Effector CD8-positive, alpha-beta T cell (primary cell): ENCODE data around the gene SNX25.

ENCODE experiments used
- DNase-seq: peaks from one replicate; lab custom pipeline; 2025; lab: John Stamatoyannopoulos, UW

SNX25 gene

GRCh38 chr4:185379326-185380295 is 170.2 kb downstream of the SNX25 start:
- DNase-seq: no peak

GRCh38 chr4:185380320-185380719 is 170.9 kb downstream of the SNX25 start:
- DNase-seq: no peak

- no peak for DNase-seq
These were observed 172.1 kb downstream of the SNX25 start for GRCh38 chr4:185381288-185382196.

- no peak for DNase-seq
These were observed 173.4 kb downstream of the SNX25 start for GRCh38 chr4:185382754-185383153.

- DNase-seq: no peak
These were observed 174.1 kb downstream of the SNX25 start for GRCh38 chr4:185383451-185383850.

GRCh38 chr4:185384061-185384460 is 174.7 kb downstream of the SNX25 start:
- no peak for DNase-seq

- no peak for DNase-seq
These were observed 175.5 kb downstream of the SNX25 start for GRCh38 chr4:185384930-185385331.

- DNase-seq: no peak
These were observed 178.6 kb downstream of the SNX25 start for GRCh38 chr4:185387957-185388356.

- no peak for DNase-seq
These were observed 181.5 kb downstream of the SNX25 start for GRCh38 chr4:185390941-185391340.

- no peak for DNase-seq
These were observed 182.8 kb downstream of the SNX25 start for GRCh38 chr4:185392156-185392555.

GRCh38 chr4:185394568-185395237 is 185.3 kb downstream of the SNX25 start:
- DNase-seq: no peak

GRCh38 chr4:185395238-185395955 is 186.0 kb downstream of the SNX25 start, which contains the start of gene LRP2BP:
LRP2BP (minus strand) TSS chr4:185395924; CDS start chr4:185378186, 17,738 bp downstream.
- DNase-seq: no peak

- peak; percentile 93 for DNase-seq
These were observed 186.7 kb downstream of the SNX25 start for GRCh38 chr4:185395956-185396723.

- DNase-seq: no peak
These were observed 187.5 kb downstream of the SNX25 start, which contains the start of gene ANKRD37 for GRCh38 chr4:185396724-185397385. ANKRD37 (plus strand) TSS chr4:185396841; CDS start chr4:185396924, 83 bp downstream.

- no peak for DNase-seq
These were observed 189.2 kb downstream of the SNX25 start for GRCh38 chr4:185398618-185399017.

- DNase-seq: no peak
These were observed 190.1 kb downstream of the SNX25 start for GRCh38 chr4:185399466-185399865.

GRCh38 chr4:185404031-185404430 is 194.6 kb downstream of the SNX25 start:
- DNase-seq: no peak

GRCh38 chr4:185405296-185405999 is 196.1 kb downstream of the SNX25 start:
- no peak for DNase-seq

GRCh38 chr4:185408432-185408831 is 199.0 kb downstream of the SNX25 start:
- DNase-seq: no peak
